ENCODE measurements around the gene SPTLC1. TPM values are rescaled to one million over a fixed set of nuclear protein-coding genes. Genes with fewer than 3 reads are reported as not detected.
A peak's percentile ranks its signal among the peaks of the same experiment; 100 is the strongest.
"Not testable (repeated sequence)": the region's sequence is repeated elsewhere in the genome, so short reads cannot be mapped to it uniquely, and the experiment has no call there.

Gene SPTLC1
- total RNA-seq, 6 experiments from 2014 or later = 12.4 to 25.3 (median 19.3) TPM

- DNase-seq (peak; percentile 86 to 90 (median 86)), ATAC-seq (peak; percentile 86 to 92 (median 90))
- intact Hi-C loops (cut with DNase I) = loop anchor here in 1 of 2 donors (10.0 kb wide), 1 partner anchor 305 kb away; no protein-coding TSS in a partner anchor
- no peak overlapping the region for H3K27ac ChIP-seq
- H3K36me3 ChIP-seq = no peaks in the 10 kb centered on the region
- peak overlapping the region in 1 of 3 donors; percentile 48 for H3K4me3 ChIP-seq
- no peaks in the 10 kb centered on the region for H3K27me3 ChIP-seq
- no peak for TF ChIP-seq POLR2A (IDR thresholded peaks at IDR 0.05)
- TF ChIP-seq, protein P1, sequence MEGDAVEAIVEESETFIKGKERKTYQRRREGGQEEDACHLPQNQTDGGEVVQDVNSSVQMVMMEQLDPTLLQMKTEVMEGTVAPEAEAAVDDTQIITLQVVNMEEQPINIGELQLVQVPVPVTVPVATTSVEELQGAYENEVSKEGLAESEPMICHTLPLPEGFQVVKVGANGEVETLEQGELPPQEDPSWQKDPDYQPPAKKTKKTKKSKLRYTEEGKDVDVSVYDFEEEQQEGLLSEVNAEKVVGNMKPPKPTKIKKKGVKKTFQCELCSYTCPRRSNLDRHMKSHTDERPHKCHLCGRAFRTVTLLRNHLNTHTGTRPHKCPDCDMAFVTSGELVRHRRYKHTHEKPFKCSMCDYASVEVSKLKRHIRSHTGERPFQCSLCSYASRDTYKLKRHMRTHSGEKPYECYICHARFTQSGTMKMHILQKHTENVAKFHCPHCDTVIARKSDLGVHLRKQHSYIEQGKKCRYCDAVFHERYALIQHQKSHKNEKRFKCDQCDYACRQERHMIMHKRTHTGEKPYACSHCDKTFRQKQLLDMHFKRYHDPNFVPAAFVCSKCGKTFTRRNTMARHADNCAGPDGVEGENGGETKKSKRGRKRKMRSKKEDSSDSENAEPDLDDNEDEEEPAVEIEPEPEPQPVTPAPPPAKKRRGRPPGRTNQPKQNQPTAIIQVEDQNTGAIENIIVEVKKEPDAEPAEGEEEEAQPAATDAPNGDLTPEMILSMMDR (IDR thresholded peaks at IDR 0.05) = peak; percentile 76 to 97 (median 94)
- peaks cover 0 to 13% (median 5%) of the 10 kb centered on the region in 4 donors for H3K4me1 ChIP-seq
- 31% methylated on average over 2 of the region's 16 CpGs for WGBS (ENCODE audit: insufficient coverage, low coverage, low lambda C conversion rate, missing lambda C conversion rate)
- H3K9me3 ChIP-seq = no peaks in the 10 kb centered on the region
Observed at GRCh38 chr9:92140074-92140753, 25.0 kb upstream of the SPTLC1 start.

DNA sequence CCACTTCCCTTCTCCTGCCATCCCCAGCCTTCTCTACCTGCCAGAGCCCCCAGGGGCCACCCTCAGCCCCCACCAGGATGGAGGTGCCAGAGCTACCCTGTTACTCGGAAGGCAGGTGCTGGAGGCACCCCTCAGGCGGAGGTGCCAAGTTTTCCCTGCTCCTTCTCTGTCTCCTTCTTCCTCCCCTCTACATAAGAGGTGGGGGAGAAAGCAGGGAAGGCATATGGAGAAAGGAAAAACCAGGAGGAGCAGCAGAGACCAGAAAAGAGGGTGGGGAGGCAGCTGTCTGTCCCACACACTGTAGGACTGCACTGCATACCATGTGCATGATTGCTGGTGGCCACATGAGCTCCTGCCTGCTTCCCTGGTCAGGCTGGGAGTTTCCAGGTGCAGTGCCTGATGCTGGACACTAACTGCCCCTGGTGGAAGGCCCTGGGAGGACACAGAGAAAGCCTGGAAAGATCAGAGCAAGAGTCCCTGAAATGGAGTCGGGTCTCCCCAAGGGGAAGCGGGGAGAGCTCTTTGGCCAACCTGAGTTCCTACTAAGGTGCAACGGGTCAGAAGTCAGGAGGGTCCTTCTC is 23.8 kb upstream of the SPTLC1 start:
- H3K27ac ChIP-seq; H3K4me3 ChIP-seq; DNase-seq; H3K36me3 ChIP-seq; H3K27me3 ChIP-seq; intact Hi-C loops (cut with DNase I); H3K9me3 ChIP-seq: not testable (repeated sequence)
- ATAC-seq = peak in 1 of 4 donors; percentile 52
- H3K4me1 ChIP-seq = peaks cover 0 to 14% (median 5%) of the 10 kb centered on the region in 4 donors
- TF ChIP-seq, protein P1 (IDR thresholded peaks at IDR 0.05) = peak in 2 of 4 donors; percentile 6 to 7
- WGBS (ENCODE audit: insufficient coverage, low coverage, low lambda C conversion rate, missing lambda C conversion rate) = 75% methylated on average over 2 of the region's 5 CpGs

GRCh38 chr9:92138157-92138959 is 23.1 kb upstream of the SPTLC1 start:
- H3K27me3 ChIP-seq = no peaks in the 10 kb centered on the region
- intact Hi-C loops (cut with DNase I) = no loop called here
- 29% methylated on average over 5 of the region's 22 CpGs for WGBS (ENCODE audit: insufficient coverage, low coverage, low lambda C conversion rate, missing lambda C conversion rate)
- H3K4me1 ChIP-seq = peaks cover 0 to 18% (median 5%) of the 10 kb centered on the region in 4 donors
- no peaks in the 10 kb centered on the region for H3K36me3 ChIP-seq
- H3K27ac ChIP-seq = no peak overlapping the region
- TF ChIP-seq POLR2A (IDR thresholded peaks at IDR 0.05) = no peak
- TF ChIP-seq, protein P1 (IDR thresholded peaks at IDR 0.05) = peak; percentile 49 to 82 (median 80)
- DNase-seq (peak; percentile 68 to 76 (median 70)), ATAC-seq (peak; percentile 37 to 57 (median 44))
- no peaks in the 10 kb centered on the region for H3K9me3 ChIP-seq
- no peak overlapping the region for H3K4me3 ChIP-seq

- H3K36me3 ChIP-seq = no peaks in the 10 kb centered on the region
- DNase-seq (no peak), ATAC-seq (no peak)
- H3K27ac ChIP-seq = no peak overlapping the region
- intact Hi-C loops (cut with DNase I) = no loop called here
- no peaks in the 10 kb centered on the region for H3K9me3 ChIP-seq
- no peak overlapping the region for H3K4me3 ChIP-seq
- TF ChIP-seq, protein P1 (IDR thresholded peaks at IDR 0.05) = no peak
- TF ChIP-seq POLR2A (IDR thresholded peaks at IDR 0.05) = no peak
- peaks cover 0 to 18% (median 5%) of the 10 kb centered on the region in 4 donors for H3K4me1 ChIP-seq
- no peaks in the 10 kb centered on the region for H3K27me3 ChIP-seq
- 84% methylated on average over 8 of the region's 19 CpGs for WGBS (ENCODE audit: insufficient coverage, low coverage, low lambda C conversion rate, missing lambda C conversion rate)
Observed at GRCh38 chr9:92136184-92136858, 21.1 kb upstream of the SPTLC1 start.
